Calu3 (cell line): ENCODE results near the gene LDLRAD4. TPM values are rescaled to one million over a fixed set of nuclear protein-coding genes. Genes with fewer than 3 reads are reported as not detected.

Experiments
- BruUV-seq: library from RNA; stranded (reverse); fragments of 400-500 nt; replicated peaks from 2 replicates; lab custom pipeline; 2021; lab: Mats Ljungman, UMichigan
- CTCF ChIA-PET: fragments of 300-600 bp; sonication (Branson Sonifier 250); formaldehyde crosslinking; loops from one replicate; lab custom pipeline; 2022; ENCODE audit warnings: antibody characterized with exemption; lab: Charles Lee
- DNase-seq: peaks from one replicate; pipeline ENCODE4 v3.0.0; 2022
- H3K27ac Mint-ChIP-seq: one replicate; pipeline ENCODE4 v1.8.0; 2022; ENCODE audit warnings: mixed read lengths; ENCODE audit not compliant: unreplicated experiment
- H3K27me3 Mint-ChIP-seq: one replicate; pipeline ENCODE4 v1.8.0; 2022; ENCODE audit warnings: mixed read lengths; ENCODE audit not compliant: unreplicated experiment
- H3K36me3 Mint-ChIP-seq: one replicate; pipeline ENCODE4 v1.8.0; 2022; ENCODE audit warnings: mild to moderate bottlenecking, moderate library complexity, mixed read lengths; ENCODE audit not compliant: insufficient read depth, unreplicated experiment
- H3K4me1 Mint-ChIP-seq: one replicate; pipeline ENCODE4 v1.8.0; 2022; ENCODE audit warnings: mild to moderate bottlenecking, low read depth, mixed read lengths; ENCODE audit not compliant: unreplicated experiment
- H3K4me3 Mint-ChIP-seq: one replicate; pipeline ENCODE4 v1.8.0; 2022; ENCODE audit warnings: mild to moderate bottlenecking, low read depth, moderate library complexity, mixed read lengths; ENCODE audit not compliant: unreplicated experiment
- H3K9me3 Mint-ChIP-seq: one replicate; pipeline ENCODE4 v1.8.0; 2022; ENCODE audit warnings: low read depth, mixed read lengths; ENCODE audit not compliant: unreplicated experiment
- intact Hi-C: fragments of 100-400 bp; cut with micrococcal nuclease; formaldehyde crosslinking; loops from one replicate; pipeline ENCODE4 v1.10.0; 2022; ENCODE audit not compliant: unreplicated experiment
- total RNA-seq: library from RNA; stranded (reverse); gene quantifications from 2 replicates; pipeline ENCODE4 v1.2.3, GENCODE V29; 2022
- TF ChIP-seq, protein P1 (sequence below): fragments of 200-600 bp; IDR thresholded peaks from one replicate; pipeline ENCODE4 v1.8.0; 2022; ENCODE audit warnings: antibody characterized with exemption; ENCODE audit not compliant: unreplicated experiment

LDLRAD4 gene
- total RNA-seq, 1 experiment from 2014 or later = 0.50 TPM

DNA sequence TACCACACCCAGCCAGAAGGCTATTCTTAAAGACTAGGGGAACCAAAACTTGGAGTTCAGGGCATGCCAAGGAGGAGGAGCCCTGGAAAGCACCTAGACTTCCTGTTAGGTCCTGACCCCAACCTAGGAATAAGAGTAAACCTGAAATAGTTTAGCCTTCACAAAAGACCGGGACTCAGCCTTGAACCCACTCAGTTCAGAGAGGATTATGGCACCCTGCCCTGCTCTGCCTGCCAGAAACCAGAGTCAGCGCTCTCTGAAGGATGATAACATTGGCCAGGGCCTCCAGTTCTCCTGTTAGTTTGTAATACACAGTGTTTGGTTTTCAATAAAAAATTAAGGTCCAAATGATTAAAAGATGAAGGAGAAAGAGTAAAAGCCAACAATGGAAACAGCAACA is 96.4 kb downstream of the LDLRAD4 start:
- Mint-ChIP-seq H3K27ac (no peak overlapping the region), H3K36me3 (no peaks in the 10 kb centered on the region), H3K4me3 (no peak overlapping the region), H3K27me3 (no peaks in the 10 kb centered on the region), H3K4me1 (no peaks in the 10 kb centered on the region), H3K9me3 (peaks cover 6% of the 10 kb centered on the region)
- TF ChIP-seq, protein P1, sequence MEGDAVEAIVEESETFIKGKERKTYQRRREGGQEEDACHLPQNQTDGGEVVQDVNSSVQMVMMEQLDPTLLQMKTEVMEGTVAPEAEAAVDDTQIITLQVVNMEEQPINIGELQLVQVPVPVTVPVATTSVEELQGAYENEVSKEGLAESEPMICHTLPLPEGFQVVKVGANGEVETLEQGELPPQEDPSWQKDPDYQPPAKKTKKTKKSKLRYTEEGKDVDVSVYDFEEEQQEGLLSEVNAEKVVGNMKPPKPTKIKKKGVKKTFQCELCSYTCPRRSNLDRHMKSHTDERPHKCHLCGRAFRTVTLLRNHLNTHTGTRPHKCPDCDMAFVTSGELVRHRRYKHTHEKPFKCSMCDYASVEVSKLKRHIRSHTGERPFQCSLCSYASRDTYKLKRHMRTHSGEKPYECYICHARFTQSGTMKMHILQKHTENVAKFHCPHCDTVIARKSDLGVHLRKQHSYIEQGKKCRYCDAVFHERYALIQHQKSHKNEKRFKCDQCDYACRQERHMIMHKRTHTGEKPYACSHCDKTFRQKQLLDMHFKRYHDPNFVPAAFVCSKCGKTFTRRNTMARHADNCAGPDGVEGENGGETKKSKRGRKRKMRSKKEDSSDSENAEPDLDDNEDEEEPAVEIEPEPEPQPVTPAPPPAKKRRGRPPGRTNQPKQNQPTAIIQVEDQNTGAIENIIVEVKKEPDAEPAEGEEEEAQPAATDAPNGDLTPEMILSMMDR = no peak
- no peak for DNase-seq
- intact Hi-C loops = loop anchor here (1.0 kb wide), 1 partner anchor 13 kb away; no protein-coding TSS in a partner anchor
- CTCF ChIA-PET = no interaction called here
- BruUV-seq = no TSS peak

DNA sequence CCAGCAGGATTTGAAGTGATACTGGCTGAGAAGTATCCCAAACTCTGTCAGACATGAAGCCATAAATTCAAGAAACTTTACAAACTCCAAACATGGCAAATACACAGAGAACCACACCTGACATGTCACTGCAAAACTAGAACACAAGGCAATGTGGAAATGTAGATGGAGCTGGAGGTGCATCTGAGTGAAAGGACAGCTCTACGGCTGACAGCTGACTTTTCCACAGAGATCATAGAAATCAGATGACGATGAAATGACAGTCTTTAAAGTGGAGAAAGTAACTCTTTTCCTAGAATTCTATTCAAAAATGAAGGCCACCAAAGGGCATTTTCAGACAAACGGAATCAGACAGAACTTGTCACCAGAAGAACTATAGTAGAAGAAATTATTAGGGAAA is 97.5 kb downstream of the LDLRAD4 start:
- peaks cover 6% of the 10 kb centered on the region for H3K9me3 Mint-ChIP-seq
- BruUV-seq = no TSS peak
- no peak overlapping the region for H3K27ac Mint-ChIP-seq
- H3K36me3 Mint-ChIP-seq = no peaks in the 10 kb centered on the region
- no peaks in the 10 kb centered on the region for H3K4me1 Mint-ChIP-seq
- DNase-seq = no peak
- no peaks in the 10 kb centered on the region for H3K27me3 Mint-ChIP-seq
- CTCF ChIA-PET = no interaction called here
- TF ChIP-seq, protein P1 = no peak
- no peak overlapping the region for H3K4me3 Mint-ChIP-seq
- intact Hi-C loops = no loop called here

DNA sequence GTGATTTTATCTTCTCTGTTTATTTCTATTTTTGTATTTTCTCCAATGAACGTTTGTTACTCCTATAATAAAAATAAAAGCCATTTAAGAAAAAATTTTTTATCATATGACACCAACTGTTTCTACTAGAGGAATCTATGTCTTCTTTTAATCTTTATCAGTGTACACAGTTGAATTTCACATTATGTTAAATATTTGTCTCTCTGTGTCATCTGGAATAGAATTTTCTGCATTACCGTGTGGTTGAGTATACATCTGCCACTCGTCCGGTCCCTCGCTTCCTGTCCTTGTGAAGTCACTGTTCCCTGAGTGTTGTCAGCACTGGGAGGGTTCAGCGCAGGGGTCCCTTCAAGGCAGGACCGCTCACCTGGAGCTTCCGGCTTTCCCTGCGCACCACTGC is 99.2 kb downstream of the LDLRAD4 start:
- intact Hi-C loops = no loop called here
- Mint-ChIP-seq H3K9me3 (peaks cover 6% of the 10 kb centered on the region), H3K27ac (no peak overlapping the region), H3K4me3 (no peak overlapping the region), H3K27me3 (no peaks in the 10 kb centered on the region), H3K4me1 (no peaks in the 10 kb centered on the region), H3K36me3 (no peaks in the 10 kb centered on the region)
- TF ChIP-seq, protein P1 = no peak
- no TSS peak for BruUV-seq
- no peak for DNase-seq
- CTCF ChIA-PET = no interaction called here

DNA sequence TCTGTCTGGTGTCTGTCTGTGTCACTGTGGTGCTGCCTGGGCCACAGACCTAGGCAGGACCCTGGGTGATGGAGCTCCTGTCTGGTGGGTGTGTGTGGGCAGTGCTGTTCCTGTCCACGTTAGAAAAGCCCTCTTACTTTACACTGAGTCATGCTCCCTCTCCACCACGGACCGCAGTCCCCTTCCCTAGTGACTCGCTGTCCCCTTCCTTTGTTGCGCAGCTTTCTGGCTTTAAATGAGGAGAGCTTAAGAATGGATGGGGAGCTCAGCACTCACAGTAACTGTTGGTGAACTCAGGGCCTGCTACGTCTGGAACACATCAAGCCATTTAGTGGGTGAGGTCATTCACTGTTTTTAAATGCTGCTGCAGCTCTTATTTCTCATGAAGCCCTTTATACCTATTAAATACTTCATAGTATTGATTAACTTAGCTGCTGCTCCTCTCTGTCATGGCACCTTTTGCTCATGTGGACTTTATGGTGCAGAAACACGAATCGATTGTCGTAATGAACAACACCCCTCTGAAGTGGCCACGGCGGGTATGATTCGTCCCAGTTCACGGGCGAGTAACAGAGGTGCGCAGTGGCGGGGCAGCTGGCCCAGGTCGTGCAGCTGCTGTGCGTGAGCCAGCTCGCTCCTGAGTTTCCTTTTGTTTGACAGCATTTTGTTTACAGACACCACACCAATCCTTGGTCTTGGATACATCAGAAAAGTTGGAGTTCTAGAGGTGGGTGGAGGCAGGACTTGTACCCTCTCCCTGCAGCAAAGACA is 100.4 kb downstream of the LDLRAD4 start:
- CTCF ChIA-PET = no interaction called here
- BruUV-seq = no TSS peak
- Mint-ChIP-seq H3K27ac (no peak overlapping the region), H3K4me3 (no peak overlapping the region), H3K36me3 (no peaks in the 10 kb centered on the region), H3K9me3 (peaks cover 6% of the 10 kb centered on the region), H3K27me3 (no peaks in the 10 kb centered on the region), H3K4me1 (no peaks in the 10 kb centered on the region)
- intact Hi-C loops = no loop called here
- no peak for DNase-seq
- TF ChIP-seq, protein P1 = no peak
